HPDE6-E6E7 (cell line): ENCODE results near the gene GON4L.
"Not testable (repeated sequence)": the region's sequence is repeated elsewhere in the genome, so short reads cannot be mapped to it uniquely, and the experiment has no call there.

Experiments used
- DNase-seq: peaks from one replicate; pipeline ENCODE4 v3.0.0; 2011; ENCODE audit warnings: missing footprints; ENCODE audit errors: extremely low spot score

GON4L gene

DNA sequence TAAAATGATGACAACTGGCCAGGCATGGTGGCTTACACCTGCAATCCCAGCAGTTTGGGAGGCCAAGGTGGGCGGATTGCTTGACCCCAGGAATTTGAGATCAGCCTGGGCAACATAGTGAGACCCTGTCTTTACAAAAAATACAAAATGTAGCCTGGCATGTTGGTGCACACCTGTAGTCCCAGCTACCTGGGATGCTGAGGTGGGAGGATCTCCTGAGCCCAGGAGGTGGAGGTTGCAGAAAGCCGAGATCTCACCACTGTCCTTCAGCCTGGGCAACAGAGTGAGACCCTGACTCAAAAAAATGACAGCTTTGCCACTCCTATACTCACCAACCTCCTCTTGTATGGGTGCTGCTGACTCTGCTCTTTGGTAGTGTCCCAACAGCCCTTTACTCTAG lies 20.9 kb upstream of the GON4L start:
- DNase-seq, result no peak

DNA sequence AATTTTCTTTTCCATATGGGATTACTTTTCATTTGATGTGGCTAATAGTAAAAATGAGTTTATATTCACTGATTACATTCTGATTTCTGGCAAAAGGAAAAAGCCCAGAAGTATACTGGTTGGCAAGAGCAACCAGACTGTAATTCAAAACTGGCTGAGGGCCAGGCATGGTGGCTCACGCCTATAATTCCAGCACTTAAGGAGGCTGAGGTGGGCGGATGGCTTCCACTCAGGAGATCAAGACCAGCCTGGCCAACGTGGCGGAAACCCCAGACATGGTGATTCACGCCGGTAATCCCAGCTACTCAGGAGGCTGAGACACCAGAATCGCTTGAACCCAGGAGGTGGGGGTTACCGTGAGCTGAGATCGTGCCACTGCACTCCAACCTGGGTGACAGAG lies 16.8 kb upstream of the GON4L start:
- no peak for DNase-seq

DNA sequence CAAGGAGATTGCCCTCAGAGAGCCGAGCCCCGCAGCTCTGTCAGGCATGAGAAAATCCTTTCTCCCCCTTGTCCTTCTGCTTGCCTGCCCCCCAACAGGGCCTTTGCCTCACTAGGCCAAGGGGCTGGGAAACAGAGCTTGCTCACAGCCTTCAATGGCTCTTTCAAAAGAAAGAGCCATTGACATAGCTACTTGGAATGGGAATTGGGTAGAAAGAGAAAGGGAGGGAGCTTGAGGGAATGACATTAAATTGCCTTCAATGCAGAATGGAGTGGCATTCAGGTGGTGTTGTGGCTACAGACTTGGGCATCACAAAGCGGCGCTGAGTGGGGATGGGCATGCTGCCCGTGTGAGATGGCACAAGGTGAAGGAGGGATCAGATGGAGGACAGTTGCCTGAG lies 15.5 kb upstream of the GON4L start:
- no peak for DNase-seq

GRCh38 chr1:155871390-155871789 lies 14.4 kb upstream of the GON4L start:
- DNase-seq, result no peak

- DNase-seq, result no peak
These were observed 10.8 kb upstream of the GON4L start for GRCh38 chr1:155867766-155868165.

DNA sequence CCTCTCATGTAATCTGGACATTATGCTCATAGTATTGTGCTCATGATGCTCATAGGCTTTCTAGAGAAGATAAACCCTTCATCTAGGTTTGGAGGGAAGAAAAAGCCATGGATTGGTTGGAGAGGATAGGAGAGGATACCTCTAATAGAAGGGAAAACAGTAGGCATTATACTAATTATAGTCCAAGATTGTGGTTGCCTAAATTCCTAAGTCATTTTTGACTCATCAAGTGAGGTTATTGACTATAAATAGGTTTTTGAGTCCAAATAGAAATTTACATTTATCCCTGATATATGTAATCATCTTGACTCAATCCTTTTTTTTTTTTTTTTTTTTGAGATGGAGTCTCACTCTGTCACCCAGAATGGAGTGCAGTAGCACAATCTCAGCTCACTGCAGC lies 7.4 kb upstream of the GON4L start:
- DNase-seq, result no peak

GRCh38 chr1:155861896-155862295 lies 4.9 kb upstream of the GON4L start:
- no peak for DNase-seq

- DNase-seq, result no peak
These were observed 4.0 kb upstream of the GON4L start for GRCh38 chr1:155860970-155861510.

DNA sequence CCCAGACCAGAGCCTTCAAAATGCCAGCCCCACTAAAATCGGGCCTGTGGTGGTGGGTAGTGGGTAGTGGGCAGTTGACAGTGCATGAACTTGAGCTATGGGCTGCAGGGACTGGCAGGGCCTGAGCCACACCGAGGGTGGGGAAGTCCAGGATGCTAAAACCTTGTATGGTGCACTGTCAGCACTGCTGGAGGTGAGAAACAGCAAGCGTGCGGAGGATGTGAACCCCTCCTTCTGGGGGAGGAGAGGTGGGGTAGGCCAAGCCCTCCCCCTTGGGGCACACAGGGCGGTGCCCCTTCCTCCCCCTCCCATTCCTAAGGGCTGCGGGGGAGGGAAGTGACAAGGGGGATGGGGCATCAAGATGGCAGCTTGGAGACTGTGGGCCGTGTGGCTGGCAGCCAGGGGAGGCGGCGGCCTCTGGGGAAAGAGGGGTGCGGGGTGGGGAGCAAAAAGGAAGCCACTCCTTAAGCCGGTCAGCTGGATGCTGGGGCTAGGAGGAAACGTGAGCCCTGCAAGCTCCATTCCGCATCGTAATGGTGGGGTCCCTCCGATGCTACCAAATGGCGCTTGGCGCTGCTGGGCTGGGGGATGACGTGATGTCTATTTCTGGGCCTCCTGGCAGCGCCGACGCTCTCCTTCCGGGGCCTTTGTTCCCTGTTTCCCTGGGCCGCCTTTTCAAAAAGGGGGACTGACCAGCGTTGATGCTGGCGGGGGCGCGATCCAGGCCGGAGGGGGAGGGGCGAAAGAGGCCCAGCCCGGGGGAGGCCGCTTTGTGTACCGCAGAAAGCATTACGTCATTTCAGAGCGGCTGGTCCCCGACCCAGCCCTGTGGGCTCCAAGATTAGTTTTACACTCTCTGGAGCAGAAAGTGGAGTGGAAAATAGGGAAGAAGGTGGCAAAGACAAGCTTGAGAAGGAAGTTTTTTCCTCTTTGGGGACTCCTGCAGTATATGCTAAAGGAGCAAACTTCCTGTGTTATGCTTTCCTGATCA lies 3.2 kb upstream of the GON4L start:
- no peak for DNase-seq

DNA sequence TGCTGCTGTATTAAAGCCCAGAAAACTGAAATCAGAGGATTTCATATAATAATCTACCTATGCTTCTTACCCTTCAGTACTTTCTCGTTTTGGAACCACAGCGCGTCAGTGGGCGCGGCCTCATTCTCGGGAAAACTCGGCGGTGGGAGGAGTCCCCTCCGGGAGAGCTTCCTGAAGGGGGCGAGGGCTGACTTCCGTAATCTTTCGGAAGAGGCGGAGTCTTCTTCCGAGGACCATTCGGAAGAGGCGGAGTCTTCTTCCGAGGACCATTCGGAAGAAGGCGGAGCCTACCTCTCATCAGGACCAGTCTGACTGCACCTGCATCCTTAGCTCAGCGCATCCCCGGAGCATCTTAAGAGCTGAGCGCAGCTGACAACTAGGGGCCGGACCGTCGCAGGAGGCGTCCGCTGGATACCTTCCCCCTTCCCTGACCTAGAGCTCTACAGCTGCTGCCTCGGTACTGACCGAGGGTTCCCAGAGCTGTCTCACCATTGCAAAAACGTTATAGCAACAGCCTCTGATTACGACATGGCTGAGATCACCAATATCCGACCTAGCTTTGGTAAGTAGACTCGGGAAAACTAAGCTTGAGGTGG lies 2.3 kb upstream of the GON4L start, which contains the start of gene SYT11:
Gene SYT11, plus strand, starts transcription at position 334 of the 596 bp plus-strand sequence. Its CDS starts 195 bp downstream, at position 529.
- peak; percentile 87 for DNase-seq

- DNase-seq, result no peak
These were observed 1.8 kb upstream of the GON4L start for GRCh38 chr1:155858800-155859233.

GRCh38 chr1:155856257-155856974 lies 598 bp downstream of the GON4L start:
- DNase-seq, result no peak

GRCh38 chr1:155850345-155850744 lies 6.7 kb downstream of the GON4L start:
- no peak for DNase-seq

DNA sequence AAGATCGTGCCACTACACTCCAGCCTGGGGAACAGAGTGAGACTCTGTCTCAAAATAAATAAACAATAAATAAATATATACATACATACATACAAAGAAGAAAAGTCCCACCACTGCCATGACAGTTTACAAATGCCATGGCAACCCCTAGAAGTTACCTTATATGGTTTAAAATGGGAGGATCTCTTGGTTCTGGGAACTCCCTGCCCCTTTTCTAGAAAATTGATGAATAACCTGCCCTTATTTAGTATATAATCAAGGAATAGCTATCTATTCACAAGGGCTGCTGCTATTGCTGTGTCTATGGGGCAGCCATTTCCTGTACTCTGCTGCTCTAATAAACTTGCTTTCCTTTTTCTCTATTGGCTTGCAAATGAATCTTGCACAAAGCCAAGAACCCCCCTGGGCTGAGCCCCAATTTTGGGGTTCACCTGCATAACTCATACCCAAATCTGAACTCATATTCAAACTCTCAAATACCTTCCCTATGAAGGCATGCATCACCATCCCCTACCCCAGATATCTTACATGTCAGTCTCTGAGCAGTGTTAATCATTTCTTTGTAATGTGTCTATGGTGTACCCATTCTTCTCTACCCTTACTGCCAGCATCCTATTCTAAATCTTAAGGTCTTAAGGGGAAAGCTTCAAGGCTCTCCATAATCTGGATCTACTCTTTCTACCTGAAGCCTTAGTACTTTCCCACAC lies 9.0 kb downstream of the GON4L start:
- no peak for DNase-seq

DNA sequence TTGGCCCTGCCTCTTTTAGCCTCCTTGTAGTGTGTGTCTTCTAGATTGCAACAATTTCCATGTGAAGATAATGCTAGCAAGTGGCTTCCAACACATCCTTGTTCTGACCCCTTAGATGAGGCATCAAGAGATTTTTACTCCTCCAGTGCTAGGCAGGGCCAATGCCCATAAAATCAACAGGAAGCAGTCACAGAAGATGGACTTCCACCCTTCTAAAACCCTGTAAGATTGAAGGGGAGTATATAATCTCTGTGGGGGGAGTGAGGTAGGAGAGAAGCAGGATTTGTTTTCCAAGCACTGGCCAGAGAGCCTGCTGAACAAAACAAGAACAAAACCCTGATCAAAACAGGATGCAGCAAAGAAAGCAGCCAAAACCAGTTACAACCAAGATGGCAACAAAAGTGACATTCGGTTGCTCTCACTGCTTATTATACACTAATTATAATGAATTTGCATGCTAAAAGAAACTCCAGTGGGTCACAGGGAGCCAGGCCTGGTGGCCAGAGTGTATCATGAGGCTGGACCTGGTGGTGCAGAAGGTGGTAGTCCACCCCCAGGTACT lies 12.1 kb downstream of the GON4L start:
- DNase-seq, result no peak

DNA sequence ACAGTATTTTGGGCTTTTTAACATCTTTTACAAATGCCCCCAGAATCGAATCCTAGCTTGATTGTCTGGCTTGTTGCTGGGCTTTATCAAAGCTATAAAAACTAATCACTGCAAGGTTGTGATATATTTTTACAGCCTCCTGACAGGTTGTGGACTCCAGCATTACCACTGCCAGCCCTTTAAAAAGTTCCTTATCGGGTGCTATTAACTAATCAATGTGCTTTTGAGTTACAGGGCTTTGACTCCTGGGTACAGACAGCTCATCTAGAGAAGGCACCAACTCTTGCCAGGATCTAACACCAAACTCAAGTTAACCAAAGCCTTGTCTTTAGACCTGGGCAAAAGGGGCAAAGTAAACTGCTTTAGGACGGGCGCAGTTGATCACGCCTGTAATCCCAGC lies 16.6 kb downstream of the GON4L start:
- DNase-seq, result no peak

GRCh38 chr1:155835548-155835947 lies 21.5 kb downstream of the GON4L start:
- DNase-seq, result no peak

- DNase-seq, result not testable (repeated sequence)
These were observed 22.1 kb downstream of the GON4L start for GRCh38 chr1:155834927-155835399.

DNA sequence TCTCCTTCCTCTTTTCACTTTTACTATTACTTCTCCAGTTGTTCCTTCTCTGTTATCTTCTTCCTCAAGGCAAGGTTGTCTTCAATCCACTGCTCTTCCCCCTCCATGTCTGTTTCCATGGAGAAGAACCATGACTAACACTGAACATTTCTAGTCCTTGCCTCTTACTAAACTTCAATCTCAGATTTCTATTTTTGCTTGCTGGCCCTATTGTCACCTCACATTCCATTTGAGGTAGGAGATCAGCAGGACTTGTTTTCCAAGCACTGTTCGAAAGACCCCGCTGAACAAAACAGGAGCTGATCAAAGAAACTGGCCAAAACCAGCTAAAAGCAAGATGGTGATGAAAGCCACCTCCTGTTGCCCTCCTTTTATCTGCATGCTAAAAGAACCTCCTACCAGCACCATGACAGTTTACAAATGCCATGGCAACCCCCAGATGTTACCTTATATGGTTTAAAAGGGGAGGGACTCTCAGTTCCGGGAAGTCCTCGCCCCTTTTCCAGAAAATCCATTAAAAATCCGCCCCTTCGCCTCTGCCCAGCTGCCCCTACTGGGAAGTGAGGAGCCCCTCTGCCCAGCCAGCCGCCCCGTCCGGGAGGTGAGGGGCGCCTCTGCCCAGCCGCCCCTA lies 22.6 kb downstream of the GON4L start:
- DNase-seq, result no peak

- DNase-seq, result no peak
These were observed 23.2 kb downstream of the GON4L start for GRCh38 chr1:155833665-155834295.
